Muscle of back (tissue), 11 donors: Measurements from ENCODE around the gene NPHP4. TPM values are rescaled to one million over a fixed set of nuclear protein-coding genes. Genes with fewer than 3 reads are reported as not detected.

Source experiments
- DNase-seq, 3 donors: peaks; one replicate each; pipeline versions ENCODE4 v3.0.0 to v3.0.0-alpha.2; 2013
- polyA plus RNA-seq, 10 donors: library from polyadenylated mRNA; unstranded; fragments of 120-200 nt; gene quantifications; one replicate each; pipeline ENCODE4 v1.2.1, GENCODE V29; 2013; ENCODE audit not compliant: insufficient read length in 10 of 10

The NPHP4 gene
- polyA plus RNA-seq, 10 donors: 2.9 to 6.4 (median 3.6) TPM

GRCh38 chr1:6004412-6005123 lies 12.3 kb upstream of the NPHP4 start:
- DNase-seq: no peak

GRCh38 chr1:6003568-6004411 lies 11.6 kb upstream of the NPHP4 start:
- DNase-seq: no peak

- no peak for DNase-seq
Measured at GRCh38 chr1:6002714-6003501, 10.7 kb upstream of the NPHP4 start.

GRCh38 chr1:6001992-6002576 lies 9.9 kb upstream of the NPHP4 start:
- no peak for DNase-seq

GRCh38 chr1:6000444-6001288 lies 8.4 kb upstream of the NPHP4 start:
- DNase-seq: no peak

GRCh38 chr1:5999711-6000443 lies 7.7 kb upstream of the NPHP4 start:
- no peak for DNase-seq

- no peak for DNase-seq
Measured at GRCh38 chr1:5998906-5999301, 6.7 kb upstream of the NPHP4 start.

- DNase-seq: no peak
Measured at GRCh38 chr1:5998051-5998905, 6.1 kb upstream of the NPHP4 start.

- no peak for DNase-seq
Measured at GRCh38 chr1:5997316-5997715, 5.1 kb upstream of the NPHP4 start.

- DNase-seq: no peak
Measured at GRCh38 chr1:5996641-5997270, 4.5 kb upstream of the NPHP4 start.

- no peak for DNase-seq
Measured at GRCh38 chr1:5995871-5996630, 3.8 kb upstream of the NPHP4 start.

GRCh38 chr1:5994713-5995621 lies 2.7 kb upstream of the NPHP4 start:
- no peak for DNase-seq

GRCh38 chr1:5993556-5994491 lies 1.6 kb upstream of the NPHP4 start:
- no peak for DNase-seq

GRCh38 chr1:5992814-5993555 lies 760 bp upstream of the NPHP4 start:
- DNase-seq: no peak
